GM15510 (cell line): Measurements from ENCODE around the gene COL18A1.

ENCODE experiments used
- POLR2A ChIP-seq: IDR thresholded peaks from 3 replicates; pipeline ENCODE4 v1.6.1; 2011; ENCODE audit warnings: borderline replicate concordance; ENCODE audit not compliant: insufficient read length; ENCODE audit errors: extremely low read depth

The COL18A1 gene

DNA sequence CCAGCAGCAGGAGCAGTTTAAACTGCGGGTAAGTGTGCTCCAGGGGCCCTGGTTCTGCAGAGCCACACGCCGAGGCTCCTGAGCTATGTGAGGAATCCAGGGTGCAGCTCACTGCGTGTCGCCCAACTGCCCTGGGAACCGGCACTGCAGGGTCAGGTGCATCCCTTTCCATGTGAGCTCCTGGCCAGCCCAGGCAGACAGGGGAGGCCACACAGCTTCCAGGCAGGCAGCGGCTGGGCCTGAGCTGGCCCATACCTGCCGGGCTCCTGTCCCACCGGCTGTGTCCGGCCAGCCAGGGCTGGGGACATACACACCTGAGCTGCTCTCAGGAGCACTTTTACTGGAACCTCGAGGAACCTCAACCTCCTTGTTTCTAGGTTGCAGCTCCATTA lies 18.6 kb upstream of the COL18A1 start:
- TF ChIP-seq POLR2A, result no peak

DNA sequence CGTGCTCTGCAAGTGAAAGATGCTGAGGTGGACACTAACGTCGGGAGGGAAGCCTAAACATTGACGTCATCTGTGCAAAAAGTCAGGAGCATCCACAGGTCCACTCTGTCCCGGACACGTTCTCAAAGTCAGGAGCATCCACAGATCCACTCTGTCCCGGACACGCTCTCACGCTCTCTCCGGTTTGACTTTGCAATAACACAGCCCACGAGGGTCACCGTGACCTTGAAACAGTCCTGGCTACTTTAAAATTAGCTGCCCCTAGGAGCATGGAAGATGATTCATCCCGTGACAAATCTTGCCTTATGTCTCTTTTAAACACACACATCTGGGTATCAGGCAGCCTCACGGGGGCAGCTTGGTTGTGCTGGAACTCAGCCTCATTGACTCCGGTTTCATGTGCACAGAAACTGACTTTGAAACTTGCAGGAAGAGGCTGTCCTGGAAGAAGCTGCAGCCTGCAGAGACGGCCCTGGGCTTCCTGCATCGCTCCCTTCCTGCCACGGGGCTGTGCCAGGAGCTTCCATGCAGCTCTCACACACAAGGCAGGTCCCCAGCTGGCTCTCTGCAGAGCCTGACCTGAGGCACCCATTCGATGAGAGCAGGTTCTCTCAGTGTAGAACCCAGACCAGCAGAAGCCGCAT lies 18.1 kb upstream of the COL18A1 start:
- no peak for TF ChIP-seq POLR2A

DNA sequence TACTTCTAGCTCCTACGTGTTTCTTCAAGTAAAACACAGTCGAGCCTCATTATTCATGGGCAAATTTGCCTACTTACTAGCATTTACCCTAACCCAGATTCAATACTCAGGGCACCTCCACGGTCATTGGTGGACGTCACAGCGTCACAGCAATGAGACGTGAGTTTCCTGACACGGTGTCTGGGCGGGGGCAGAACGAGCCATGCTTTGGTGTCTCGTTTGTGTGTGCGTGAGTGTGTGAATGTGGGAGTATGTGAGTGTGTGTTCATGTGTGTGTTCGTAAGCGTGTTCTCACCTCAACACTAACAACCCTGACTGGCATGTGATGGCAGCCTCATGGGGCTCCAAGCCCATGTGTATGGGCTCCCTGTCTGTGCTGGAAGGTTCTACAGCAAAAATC lies 17.5 kb upstream of the COL18A1 start:
- TF ChIP-seq POLR2A, result no peak

DNA sequence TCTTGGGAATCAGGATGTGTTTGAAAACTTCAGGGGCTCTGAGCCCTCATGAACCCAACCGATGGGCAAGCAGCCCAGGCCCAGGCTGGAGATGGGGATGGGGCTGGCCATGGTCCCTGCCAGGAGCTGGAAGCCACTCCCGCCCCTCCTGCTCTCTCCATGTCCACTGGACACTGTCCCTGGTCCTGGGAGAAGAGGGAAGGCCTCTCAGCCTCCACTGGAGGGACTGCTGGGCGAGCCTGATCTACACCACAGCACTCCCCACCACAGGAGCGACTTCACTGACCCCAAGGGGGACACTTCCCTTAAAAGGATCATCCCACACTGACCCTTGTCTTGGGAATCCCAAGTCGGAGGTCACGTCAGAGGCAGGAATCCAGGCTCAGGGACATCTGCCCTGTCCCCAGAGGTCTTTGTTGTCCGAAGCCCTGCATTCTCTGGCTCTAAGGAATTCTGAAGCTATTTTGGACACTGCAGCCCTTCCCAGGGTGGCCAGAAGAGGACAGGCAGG lies 16.9 kb upstream of the COL18A1 start:
- no peak for TF ChIP-seq POLR2A

DNA sequence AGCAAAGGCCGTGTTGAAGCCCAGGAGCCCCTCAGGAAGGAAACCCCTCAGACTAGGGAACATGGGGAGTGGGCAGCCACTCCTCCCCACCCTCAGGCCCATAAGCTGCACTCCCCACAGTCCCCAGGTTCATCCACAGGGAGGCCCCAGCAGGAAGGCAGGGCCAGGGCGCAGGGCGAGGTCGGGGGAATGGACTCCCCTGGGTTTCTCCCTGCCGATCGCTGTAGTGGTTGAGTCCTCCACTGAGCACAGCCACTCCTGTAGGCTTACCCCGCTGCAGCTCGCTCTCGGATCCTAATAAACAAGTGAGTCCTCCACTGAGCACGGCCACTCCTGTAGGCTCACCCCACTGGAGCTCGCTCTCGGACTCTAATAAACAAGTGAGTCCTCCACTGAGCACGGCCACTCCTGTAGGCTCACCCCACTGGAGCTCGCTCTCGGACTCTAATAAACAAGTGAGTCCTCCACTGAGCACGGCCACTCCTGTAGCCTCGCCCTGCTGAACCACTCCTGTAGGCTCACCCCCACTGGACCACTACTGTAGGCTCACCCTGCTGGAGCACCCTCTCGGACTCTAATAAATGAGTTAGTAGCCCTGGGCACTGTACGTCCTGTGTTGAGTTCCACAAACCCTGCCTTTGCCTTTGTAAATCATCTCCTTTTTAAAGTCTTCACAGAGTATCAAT lies 16.2 kb upstream of the COL18A1 start:
- no peak for TF ChIP-seq POLR2A

DNA sequence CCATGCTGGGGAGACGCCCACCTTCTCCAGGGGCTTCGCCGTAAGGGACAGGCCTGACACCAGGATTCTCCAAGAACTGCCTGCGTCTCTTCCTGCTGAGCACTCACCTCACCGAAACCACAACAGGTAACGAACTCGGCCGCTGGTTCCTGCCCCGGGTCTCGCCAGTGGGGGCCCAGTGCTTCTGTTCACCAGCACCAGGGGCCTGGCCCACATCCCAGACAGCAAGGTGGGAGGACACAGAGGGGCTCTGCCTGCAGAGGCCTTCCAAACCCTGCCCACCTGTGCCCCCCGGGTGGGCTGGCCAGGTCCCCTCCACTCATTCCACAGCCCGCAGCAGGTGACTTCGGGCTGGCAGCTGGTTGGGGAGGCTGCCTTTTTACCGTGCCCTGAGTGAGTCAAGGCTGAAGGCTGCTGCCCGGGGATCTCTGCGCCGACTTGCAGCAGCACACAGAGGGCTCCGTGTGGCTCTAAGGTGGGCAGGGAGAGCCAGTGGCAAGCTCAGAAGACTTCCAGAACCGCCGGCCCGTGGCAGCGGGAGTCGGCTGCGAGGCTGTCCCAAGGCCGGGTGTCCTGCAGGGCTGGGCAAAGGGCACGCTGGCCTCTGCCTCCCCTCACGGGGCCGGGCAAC lies 14.7 kb upstream of the COL18A1 start:
- no peak for TF ChIP-seq POLR2A

DNA sequence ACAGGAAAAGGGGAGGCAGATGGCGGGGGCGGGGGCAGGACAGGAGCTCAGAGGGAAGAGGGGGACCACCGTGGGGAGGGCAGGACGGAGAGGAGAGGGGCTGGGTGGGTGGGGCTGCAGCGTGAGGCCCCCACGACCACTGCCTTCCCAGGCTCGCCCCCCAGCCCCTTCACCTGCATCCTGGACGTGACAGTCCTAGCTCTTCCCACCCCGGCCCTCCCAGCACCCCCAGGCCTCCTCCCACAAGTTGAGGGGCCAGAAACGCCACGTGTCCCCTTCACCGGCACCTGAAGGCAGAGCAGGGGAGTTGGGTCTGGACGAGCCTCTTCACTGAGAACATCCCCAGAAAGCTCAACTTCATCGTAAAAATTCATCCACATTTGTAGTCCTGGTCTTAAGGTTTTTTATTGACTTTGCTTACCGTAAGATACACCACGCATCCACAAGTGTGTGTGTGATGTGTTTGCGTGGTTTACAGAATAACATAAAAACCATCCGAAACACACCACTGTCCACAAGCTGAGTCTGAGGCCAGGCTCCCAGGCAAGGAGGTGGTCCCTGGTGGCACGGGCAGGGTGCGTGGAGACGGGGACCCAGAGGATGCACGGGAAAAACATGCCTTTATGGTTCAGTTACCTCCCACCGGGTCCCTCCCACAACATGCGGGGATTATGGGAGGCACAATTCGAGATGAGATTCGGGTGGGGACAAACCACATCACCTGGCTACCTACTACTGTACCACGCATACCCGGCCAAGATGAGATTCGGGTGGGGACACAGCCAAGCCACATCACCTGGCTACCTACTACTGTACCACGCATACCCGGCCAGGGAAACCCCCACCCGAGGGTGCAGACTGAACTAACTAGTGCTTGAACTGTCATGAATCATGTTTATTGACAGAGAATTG lies 13.9 kb upstream of the COL18A1 start:
- no peak for TF ChIP-seq POLR2A

DNA sequence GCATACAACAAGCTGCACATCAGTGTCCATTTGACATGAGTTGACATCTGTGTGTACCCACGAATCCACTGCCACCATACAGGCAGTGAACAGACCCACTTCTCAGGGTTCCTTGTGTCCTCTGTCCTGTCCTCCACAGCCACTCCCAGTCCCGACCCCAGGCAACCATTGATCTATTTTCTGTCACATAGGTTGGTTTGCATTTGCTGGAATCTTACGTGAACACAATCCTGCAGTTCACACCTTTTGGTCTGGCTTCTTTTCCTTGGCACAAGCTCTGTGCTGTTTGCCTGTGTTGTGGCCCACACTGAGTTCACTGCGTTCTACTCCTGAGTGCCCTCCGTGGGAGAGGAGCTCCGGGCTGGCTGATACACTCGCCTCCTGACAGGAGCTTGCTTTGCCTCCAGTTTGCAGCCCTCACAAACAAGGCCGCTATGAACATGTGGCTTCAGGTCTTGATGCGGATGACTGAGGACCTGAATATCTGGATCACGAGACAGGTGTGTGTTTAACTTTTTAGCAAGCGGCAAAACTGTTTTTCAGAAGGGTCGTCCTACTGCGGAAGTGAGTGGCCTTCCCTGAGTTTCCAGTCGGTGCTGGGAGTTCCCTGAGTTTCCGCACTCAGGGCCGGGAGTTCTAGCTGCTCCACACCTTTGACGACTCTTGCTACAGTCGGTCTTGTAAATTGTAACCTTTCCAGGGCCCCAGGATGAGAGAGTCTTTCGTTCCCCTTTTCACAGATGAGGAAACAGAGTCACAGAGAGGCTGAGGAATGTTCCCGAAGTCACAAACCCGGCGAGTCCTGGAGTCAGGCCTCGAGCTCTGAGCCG lies 13.0 kb upstream of the COL18A1 start:
- no peak for TF ChIP-seq POLR2A

DNA sequence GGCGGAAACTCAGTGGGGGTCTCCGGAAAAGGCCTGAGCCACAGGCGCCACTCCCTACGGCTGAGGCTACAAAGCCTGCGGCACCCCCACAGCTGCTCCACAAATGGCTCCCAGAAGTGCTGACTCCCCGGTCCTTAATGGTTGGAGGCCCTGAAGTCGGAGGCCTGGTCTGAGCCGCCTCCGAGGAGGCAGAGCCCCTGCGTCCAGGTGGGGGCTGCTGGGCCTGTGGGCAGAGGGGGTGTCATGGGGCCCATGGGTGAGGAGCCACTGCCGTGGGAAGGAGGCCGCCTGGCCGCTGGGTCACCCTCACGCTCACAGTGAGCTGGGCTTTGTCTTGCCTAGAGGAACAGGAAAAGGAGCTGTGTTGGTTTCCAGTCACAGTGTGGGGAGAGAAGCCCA lies 12.4 kb upstream of the COL18A1 start:
- no peak for TF ChIP-seq POLR2A

DNA sequence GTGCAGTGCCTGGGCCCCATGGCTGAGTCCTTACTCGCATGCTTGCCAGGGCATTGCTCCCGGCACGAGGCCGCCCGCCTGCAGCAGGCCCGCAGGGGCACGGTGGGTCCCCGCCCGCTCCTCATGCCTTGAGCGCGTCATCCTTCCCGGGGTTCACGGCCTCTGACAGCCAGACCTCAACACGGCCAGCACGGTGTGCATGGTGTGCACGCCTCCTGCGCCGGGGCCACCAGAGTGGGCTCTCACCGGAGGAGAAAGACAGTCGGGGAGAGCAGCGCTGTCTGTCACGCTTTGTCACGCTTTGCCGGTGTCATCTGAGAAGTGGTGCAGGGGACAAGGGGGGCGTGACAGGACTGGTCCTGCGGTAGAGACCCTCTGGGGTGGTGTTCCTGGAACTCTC lies 11.9 kb upstream of the COL18A1 start:
- no peak for TF ChIP-seq POLR2A

DNA sequence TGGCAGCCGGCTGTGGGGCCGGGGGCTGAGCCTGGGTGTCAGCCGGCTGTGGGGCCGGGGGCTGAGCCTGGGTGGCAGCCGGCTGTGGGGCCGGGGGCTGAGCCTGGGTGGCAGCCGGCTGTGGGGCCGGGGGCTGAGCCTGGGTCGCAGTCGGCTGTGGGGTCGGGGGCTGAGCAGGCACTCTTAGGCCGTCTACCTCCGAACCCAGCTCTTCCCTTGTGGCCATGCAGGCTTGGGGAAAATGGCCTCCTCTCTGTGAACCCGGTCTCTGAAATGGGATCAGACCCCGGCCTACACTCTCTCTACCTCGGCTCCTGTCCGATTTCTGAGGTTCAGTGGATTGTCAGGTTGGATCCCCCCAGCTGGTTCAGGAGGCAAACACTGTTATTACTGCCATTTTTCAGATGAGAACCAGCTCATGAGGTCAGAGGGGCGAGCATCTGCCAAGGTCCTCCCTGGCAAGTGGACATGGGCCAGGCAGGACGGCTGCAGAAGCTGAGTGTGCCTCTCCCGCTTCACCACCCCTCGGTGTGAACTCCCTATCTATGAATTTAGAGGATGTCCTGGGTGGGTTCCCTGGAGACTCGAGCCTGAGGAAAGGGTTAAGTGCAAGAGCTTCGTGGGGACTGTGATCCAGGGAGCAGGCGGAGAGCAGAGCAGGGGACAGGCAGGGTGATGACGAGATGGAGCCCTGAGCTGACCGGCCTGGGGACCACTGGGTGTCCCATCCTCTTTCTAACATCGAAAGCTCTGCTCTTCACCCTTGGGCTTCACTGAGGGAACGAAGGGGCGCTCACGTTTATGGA lies 10.9 kb upstream of the COL18A1 start:
- no peak for TF ChIP-seq POLR2A

DNA sequence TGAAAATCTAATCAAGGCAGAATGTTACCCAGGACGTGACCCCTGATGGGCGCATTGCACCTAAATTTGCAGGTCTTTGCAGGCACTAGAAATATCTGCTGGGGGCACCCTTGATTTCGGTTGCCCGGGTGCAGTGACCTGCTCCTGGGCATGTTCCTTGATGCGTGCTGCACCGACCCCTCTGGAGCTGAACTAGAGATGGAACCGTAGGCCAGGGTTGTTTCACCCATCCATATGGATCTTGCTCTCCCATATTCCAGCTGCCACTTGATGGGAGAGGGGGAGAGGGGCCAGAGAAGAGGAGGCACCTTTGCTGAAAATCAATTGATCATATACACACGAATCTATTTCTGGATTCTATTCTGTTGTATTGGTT lies 8.4 kb upstream of the COL18A1 start:
- TF ChIP-seq POLR2A, result no peak

DNA sequence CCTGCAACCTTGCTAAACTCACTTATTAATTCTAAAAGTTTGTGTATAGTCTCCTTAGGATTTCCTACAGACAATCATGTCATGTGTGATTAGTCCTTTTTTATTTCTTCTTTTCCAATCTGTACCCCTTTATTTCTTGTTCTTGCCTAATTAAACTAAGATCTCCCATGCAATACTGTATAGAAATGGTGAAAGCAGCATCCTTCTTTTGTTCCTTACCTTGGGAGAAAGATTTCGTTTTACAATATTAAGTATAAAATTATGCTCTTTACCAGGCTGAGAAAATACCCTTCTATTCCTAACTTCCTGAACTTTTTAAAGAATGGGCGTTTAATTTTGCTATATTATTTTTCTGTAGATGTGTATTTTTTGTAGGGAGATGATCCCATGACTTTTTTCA lies 7.6 kb upstream of the COL18A1 start:
- TF ChIP-seq POLR2A, result no peak

DNA sequence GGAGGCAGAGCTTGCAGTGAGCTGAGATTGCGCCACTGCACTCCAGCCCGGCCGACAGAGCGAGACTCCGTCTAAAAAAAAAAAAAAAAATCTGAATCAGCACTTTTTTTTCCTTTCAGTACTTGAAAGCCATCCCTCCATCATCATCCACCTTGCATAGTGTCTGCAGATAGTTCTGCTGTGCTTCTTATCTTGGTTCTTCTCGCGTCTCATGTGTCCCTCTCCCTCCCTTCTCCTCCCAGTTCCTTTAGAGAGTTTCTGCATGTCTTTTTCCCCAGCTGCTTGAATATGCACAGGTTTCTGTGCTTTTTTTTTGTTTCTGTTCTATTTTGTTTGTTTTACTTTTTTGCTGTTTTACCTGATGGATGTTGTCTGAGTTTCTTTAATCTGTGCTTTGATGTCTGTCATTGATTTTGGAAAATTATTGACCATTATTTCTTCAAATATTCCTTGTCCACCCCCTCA lies 3.9 kb upstream of the COL18A1 start:
- TF ChIP-seq POLR2A, result no peak
